ENCODE results near the gene WAS. TPM values are rescaled to one million over a fixed set of nuclear protein-coding genes. Genes with fewer than 3 reads are reported as not detected.

WAS gene
- total RNA-seq, 2 experiments from 2014 or later, result 81.6 to 81.9 TPM

DNA sequence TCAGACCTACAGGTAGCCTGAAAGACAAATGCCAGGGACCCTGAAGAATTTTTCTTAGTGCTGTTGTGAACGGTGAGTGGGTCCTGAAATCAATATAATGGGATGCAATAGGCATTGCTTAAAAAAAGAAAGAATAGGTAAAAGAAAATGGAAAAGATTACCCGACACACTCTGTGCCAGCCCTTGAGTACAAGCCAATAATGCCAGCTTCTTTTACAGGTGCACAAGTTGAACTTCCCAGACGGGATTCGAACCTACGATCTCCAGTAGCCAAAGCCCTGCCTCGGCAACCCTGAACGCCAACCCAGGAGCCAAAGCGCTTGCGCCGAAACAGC is 53.2 kb downstream of the WAS start:
- CTCF ChIA-PET, result no interaction called here
- ATAC-seq (no peak), DNase-seq (no peak)
- H3K27me3 Mint-ChIP-seq, result no peaks in the 10 kb centered on the region
- POLR2A ChIA-PET, result interaction anchor here (1.0 to 2.9 kb wide), 7 partner anchors 8 to 175 kb away, joined by 3 to 15 read pairs (median 3); partner anchors contain the start of genes SLC35A2 and SUV39H1
- intact Hi-C loops (cut with micrococcal nuclease), result loop anchor here (5.0 kb wide), 1 partner anchor 55 kb away; the partner anchor contains the start of gene WAS
- peak overlapping the region; percentile 97 for H3K27ac Mint-ChIP-seq
- H3K9me3 Mint-ChIP-seq, result no peaks in the 10 kb centered on the region
- H3K4me1 Mint-ChIP-seq (ENCODE audit: low read depth), result peaks cover 14% of the 10 kb centered on the region
- H3K36me3 Mint-ChIP-seq (ENCODE audit: low read depth), result peaks cover 2% of the 10 kb centered on the region
- H3K4me3 Mint-ChIP-seq, result peak overlapping the region; percentile 95
- TF ChIP-seq CTCF (IDR thresholded peaks at IDR 0.05), result no peak

- ChIA-PET POLR2A (interaction anchor here (1.0 to 2.9 kb wide), 7 partner anchors 9 to 174 kb away, joined by 3 to 15 read pairs (median 3); partner anchors contain the start of genes SLC35A2 and SUV39H1), CTCF (no interaction called here)
- peak overlapping the region; percentile 96 for H3K27ac Mint-ChIP-seq
- H3K4me1 Mint-ChIP-seq (ENCODE audit: low read depth), result peaks cover 14% of the 10 kb centered on the region
- peak overlapping the region; percentile 95 for H3K4me3 Mint-ChIP-seq
- H3K9me3 Mint-ChIP-seq, result no peaks in the 10 kb centered on the region
- intact Hi-C loops (cut with micrococcal nuclease), result loop anchor here (5.0 kb wide), 1 partner anchor 55 kb away; the partner anchor contains the start of gene WAS
- DNase-seq (peak; percentile 92), ATAC-seq (peak; percentile 97)
- TF ChIP-seq CTCF (IDR thresholded peaks at IDR 0.05), result no peak
- H3K36me3 Mint-ChIP-seq (ENCODE audit: low read depth), result peaks cover 2% of the 10 kb centered on the region
- no peaks in the 10 kb centered on the region for H3K27me3 Mint-ChIP-seq
These were observed 53.8 kb downstream of the WAS start for GRCh38 chrX:48737213-48737938.

DNA sequence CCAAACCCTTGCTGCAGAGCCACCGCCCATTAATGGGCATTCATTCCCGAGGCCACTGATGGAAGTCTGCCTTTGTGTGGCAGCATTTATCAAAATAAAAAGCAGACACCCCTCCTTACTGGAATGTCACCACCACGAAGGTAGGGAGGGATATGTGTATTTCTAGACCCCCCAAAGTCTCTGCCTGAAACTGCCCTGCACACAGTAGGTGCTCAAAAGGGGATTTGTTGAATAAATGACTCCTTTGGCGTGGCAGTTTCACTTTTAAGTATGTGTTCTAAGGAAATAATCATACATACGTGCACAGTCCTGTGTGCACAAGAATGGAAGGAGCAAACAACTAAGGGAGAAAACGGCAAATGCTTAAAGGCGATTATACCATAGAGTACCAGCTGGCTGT is 54.3 kb downstream of the WAS start:
- no peak for TF ChIP-seq CTCF (IDR thresholded peaks at IDR 0.05)
- H3K36me3 Mint-ChIP-seq (ENCODE audit: low read depth), result peaks cover 2% of the 10 kb centered on the region
- DNase-seq, result no peak
- peak overlapping the region; percentile 95 for H3K4me3 Mint-ChIP-seq
- CTCF ChIA-PET, result no interaction called here
- ATAC-seq, result no peak
- intact Hi-C loops (cut with micrococcal nuclease), result loop anchor here (5.0 kb wide), 1 partner anchor 56 kb away; the partner anchor contains the start of gene WAS
- POLR2A ChIA-PET, result interaction anchor here (1.0 to 2.9 kb wide), 6 partner anchors 9 to 174 kb away, joined by 3 to 15 read pairs (median 5); partner anchors contain the start of genes SLC35A2 and SUV39H1
- H3K4me1 Mint-ChIP-seq (ENCODE audit: low read depth), result peaks cover 14% of the 10 kb centered on the region
- H3K9me3 Mint-ChIP-seq, result no peaks in the 10 kb centered on the region
- H3K27ac Mint-ChIP-seq, result peak overlapping the region; percentile 96
- no peaks in the 10 kb centered on the region for H3K27me3 Mint-ChIP-seq

Other genes with a start within 250 kb of the WAS start
- 10 to 100 TPM; 82.1 to 92.6 TPM for gene SLC38A5, start 213.5 kb upstream of the WAS start, total RNA-seq
- gene FTSJ1, start 207.6 kb upstream of the WAS start, total RNA-seq, result 10 to 100 TPM; 73.3 to 82.9 TPM
- gene PORCN, start 174.8 kb upstream of the WAS start, total RNA-seq, result 10 to 100 TPM; 13.9 to 16.9 TPM
- 100 to 1,000 TPM; 159 to 164 TPM for gene EBP, start 162.0 kb upstream of the WAS start, total RNA-seq
- gene TBC1D25, start 144.1 kb upstream of the WAS start, total RNA-seq, result 10 to 100 TPM; 11.4 to 11.9 TPM
- gene RBM3, start 109.3 kb upstream of the WAS start, total RNA-seq, result 100 to 1,000 TPM; 191 to 195 TPM
- 10 to 100 TPM; 31.6 to 38.6 TPM for gene WDR13, start 86.3 kb upstream of the WAS start, total RNA-seq
- 10 to 100 TPM; 26.8 to 28.4 TPM for gene SUV39H1, start 12.9 kb downstream of the WAS start, total RNA-seq
- gene GLOD5, start 77.9 kb downstream of the WAS start, total RNA-seq, result not detected
- gene GATA1, start 102.8 kb downstream of the WAS start, total RNA-seq, result not detected
- 10 to 100 TPM; 51.2 to 54.5 TPM for gene HDAC6, start 118.3 kb downstream of the WAS start, total RNA-seq
- not detected for gene ERAS, start 142.7 kb downstream of the WAS start, total RNA-seq
- 1 to 10 TPM; 1.1 to 1.4 TPM for gene PCSK1N, start 151.8 kb downstream of the WAS start, total RNA-seq
- gene TIMM17B, start 214.0 kb downstream of the WAS start, total RNA-seq, result 10 to 100 TPM; 50.1 to 52.2 TPM
- 10 to 100 TPM; 63.9 to 66.5 TPM for gene PQBP1, start 214.1 kb downstream of the WAS start, total RNA-seq
- gene SLC35A2, start 227.8 kb downstream of the WAS start, total RNA-seq, result 10 to 100 TPM; 14.7 to 15.0 TPM
- gene PIM2, start 235.2 kb downstream of the WAS start, total RNA-seq, result 100 to 1,000 TPM; 169 to 177 TPM

Measured in activated CD8-positive, alpha-beta T cell treated with anti-CD3 and anti-CD28 coated beads for 36 hours (primary cell).